IPS-20b (cell line): ENCODE measurements around the gene MAPK7.

Source experiments
- H3K27ac ChIP-seq: one replicate; pipeline ENCODE4 v1.5.1; 2013; ENCODE audit warnings: low read length
- H3K27me3 ChIP-seq: 2 replicates; pipeline ENCODE4 v1.6.1; 2013; ENCODE audit warnings: mild to moderate bottlenecking, low read length, inconsistent platforms; ENCODE audit not compliant: insufficient read depth
- H3K36me3 ChIP-seq: 2 replicates; pipeline ENCODE4 v1.6.1; 2013; ENCODE audit warnings: low read depth, mild to moderate bottlenecking, inconsistent platforms, low read length, moderate library complexity; ENCODE audit not compliant: insufficient read depth
- H3K4me1 ChIP-seq: 2 replicates; pipeline ENCODE4 v1.6.1; 2013; ENCODE audit warnings: mild to moderate bottlenecking, control low read depth, inconsistent platforms, low read length, moderate library complexity; ENCODE audit not compliant: insufficient read depth
- H3K4me3 ChIP-seq: 2 replicates; pipeline ENCODE4 v1.5.1; 2013; ENCODE audit warnings: mild to moderate bottlenecking, low read length, inconsistent platforms
- H3K9ac ChIP-seq: 2 replicates; pipeline ENCODE4 v1.6.1; 2013; ENCODE audit warnings: low read depth, mild to moderate bottlenecking, inconsistent platforms, low read length, moderate library complexity
- H3K9me3 ChIP-seq: 2 replicates; pipeline ENCODE4 v1.6.1; 2013; ENCODE audit warnings: mild to moderate bottlenecking, low read depth, low read length, inconsistent platforms; ENCODE audit not compliant: insufficient read depth

Gene MAPK7

GRCh38 chr17:19365833-19366636 is 12.3 kb upstream of the MAPK7 start:
- H3K36me3 ChIP-seq: no peaks in the 10 kb centered on the region
- no peak overlapping the region for H3K9ac ChIP-seq
- H3K9me3 ChIP-seq: no peaks in the 10 kb centered on the region
- H3K27me3 ChIP-seq: no peaks in the 10 kb centered on the region
- H3K27ac ChIP-seq: no peak overlapping the region
- H3K4me3 ChIP-seq: no peak overlapping the region
- 0 out of 2 replicates have a peak, but pooled peaks cover 2% of the 10 kb centered on the region for H3K4me1 ChIP-seq

DNA sequence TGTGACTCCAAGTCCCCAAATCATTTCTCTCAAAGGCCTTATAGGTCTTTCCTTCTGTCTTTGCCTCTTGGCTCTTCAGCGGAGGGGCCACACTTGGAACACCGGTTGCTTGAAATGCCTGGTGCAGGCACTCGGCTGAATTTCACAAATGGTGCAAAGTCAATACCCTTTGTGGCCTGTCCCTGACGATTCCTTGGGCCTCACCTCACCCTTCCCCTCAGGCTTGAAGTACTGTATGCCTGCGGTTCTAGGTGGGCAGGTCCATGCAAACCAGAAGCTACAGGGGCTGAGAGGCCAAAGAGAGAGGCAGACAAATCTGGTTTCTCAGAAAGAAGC is 11.7 kb upstream of the MAPK7 start:
- Histone ChIP-seq H3K27ac (no peak overlapping the region), H3K9ac (no peak overlapping the region), H3K27me3 (no peaks in the 10 kb centered on the region), H3K9me3 (no peaks in the 10 kb centered on the region), H3K36me3 (no peaks in the 10 kb centered on the region), H3K4me3 (no peak overlapping the region), H3K4me1 (0 out of 2 replicates have a peak, but pooled peaks cover 2% of the 10 kb centered on the region)

DNA sequence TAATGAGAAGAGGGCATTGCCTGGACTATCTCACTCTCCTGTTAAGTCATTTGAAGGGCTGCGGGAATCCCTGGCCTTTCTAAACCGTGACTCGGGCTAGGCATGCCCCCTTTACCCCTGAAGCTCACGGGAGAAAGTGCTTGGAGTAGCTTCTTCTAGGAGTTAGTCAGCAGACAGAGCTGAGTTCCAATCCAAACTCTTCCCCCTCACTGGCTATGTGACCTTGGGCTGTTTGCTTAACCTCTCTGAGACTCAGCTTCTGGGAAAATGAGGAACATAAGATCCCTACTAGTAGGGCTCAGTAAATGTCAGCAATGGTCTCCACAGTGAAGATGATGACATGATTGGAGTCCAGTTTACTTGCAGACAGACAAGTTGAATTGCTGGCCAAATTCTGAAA is 10.1 kb upstream of the MAPK7 start:
- H3K4me1 ChIP-seq: 0 out of 2 replicates have a peak, but pooled peaks cover 1% of the 10 kb centered on the region
- H3K27ac ChIP-seq: no peak overlapping the region
- no peaks in the 10 kb centered on the region for H3K27me3 ChIP-seq
- H3K36me3 ChIP-seq: no peaks in the 10 kb centered on the region
- no peak overlapping the region for H3K4me3 ChIP-seq
- H3K9ac ChIP-seq: no peak overlapping the region
- no peaks in the 10 kb centered on the region for H3K9me3 ChIP-seq

DNA sequence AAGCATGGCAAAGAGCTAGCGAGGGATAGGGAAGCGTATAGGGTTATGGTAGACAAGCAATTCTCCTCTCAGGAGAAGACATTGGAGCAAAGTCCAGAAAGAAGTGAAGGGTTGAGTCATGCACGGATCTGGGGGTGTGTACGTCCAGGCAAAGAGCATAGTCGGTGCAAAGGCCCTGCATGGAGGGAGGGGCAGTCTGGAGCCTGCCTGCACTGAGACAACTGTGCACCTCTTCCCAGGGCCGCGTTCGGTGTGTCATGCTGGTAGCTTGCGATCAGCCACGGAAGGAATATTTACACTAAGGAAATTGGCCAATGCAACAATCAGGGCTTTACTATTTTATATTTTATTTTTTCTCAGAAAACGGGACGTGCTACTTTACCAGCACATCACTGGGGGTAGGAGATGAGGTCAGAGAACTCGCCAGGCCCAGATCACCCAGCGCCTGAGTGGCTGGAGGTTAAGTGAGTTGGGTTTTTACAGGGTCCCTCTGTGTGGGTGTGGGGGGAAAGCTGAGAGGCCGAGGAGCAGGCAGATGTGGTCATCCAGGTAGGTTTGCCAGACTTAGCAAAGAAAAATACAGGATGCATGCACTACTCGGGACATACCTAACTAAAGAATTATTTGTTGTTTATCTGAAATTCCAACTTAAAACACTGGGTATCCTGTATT is 9.1 kb upstream of the MAPK7 start:
- no peaks in the 10 kb centered on the region for H3K9me3 ChIP-seq
- no peak overlapping the region for H3K9ac ChIP-seq
- no peaks in the 10 kb centered on the region for H3K36me3 ChIP-seq
- H3K4me1 ChIP-seq: no peaks in the 10 kb centered on the region
- no peak overlapping the region for H3K4me3 ChIP-seq
- H3K27me3 ChIP-seq: no peaks in the 10 kb centered on the region
- H3K27ac ChIP-seq: no peak overlapping the region

- Histone ChIP-seq H3K9ac (no peak overlapping the region), H3K9me3 (no peaks in the 10 kb centered on the region), H3K36me3 (no peaks in the 10 kb centered on the region), H3K4me3 (no peak overlapping the region), H3K4me1 (no peaks in the 10 kb centered on the region), H3K27ac (no peak overlapping the region), H3K27me3 (no peaks in the 10 kb centered on the region)
Observed at GRCh38 chr17:19369846-19370492, 8.3 kb upstream of the MAPK7 start.

GRCh38 chr17:19370493-19370960 is 7.8 kb upstream of the MAPK7 start:
- no peak overlapping the region for H3K27ac ChIP-seq
- H3K4me1 ChIP-seq: no peaks in the 10 kb centered on the region
- H3K27me3 ChIP-seq: no peaks in the 10 kb centered on the region
- no peaks in the 10 kb centered on the region for H3K36me3 ChIP-seq
- no peak overlapping the region for H3K4me3 ChIP-seq
- no peaks in the 10 kb centered on the region for H3K9me3 ChIP-seq
- H3K9ac ChIP-seq: no peak overlapping the region

- H3K27me3 ChIP-seq: no peaks in the 10 kb centered on the region
- H3K9ac ChIP-seq: no peak overlapping the region
- no peak overlapping the region for H3K27ac ChIP-seq
- H3K4me1 ChIP-seq: no peaks in the 10 kb centered on the region
- no peaks in the 10 kb centered on the region for H3K9me3 ChIP-seq
- H3K36me3 ChIP-seq: no peaks in the 10 kb centered on the region
- H3K4me3 ChIP-seq: no peak overlapping the region
Observed at GRCh38 chr17:19371259-19372010, 6.9 kb upstream of the MAPK7 start.

DNA sequence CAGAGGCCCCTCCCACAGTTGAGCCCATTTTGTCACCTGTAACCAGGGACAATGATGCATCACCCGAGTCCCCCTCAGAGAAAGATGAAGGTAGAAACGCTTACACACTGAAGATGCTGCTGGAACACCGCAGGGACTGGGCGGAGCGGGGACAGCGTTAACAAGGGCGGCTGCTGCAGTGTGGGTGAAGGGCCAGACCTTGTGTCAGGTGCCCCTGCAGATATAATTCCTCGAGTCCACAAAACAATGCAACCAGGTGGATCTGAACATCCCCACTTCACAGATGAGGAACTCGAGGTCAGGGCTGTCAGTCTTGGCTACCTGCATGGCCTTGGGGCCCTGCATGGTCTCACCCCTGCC is 6.3 kb upstream of the MAPK7 start:
- no peak overlapping the region for H3K27ac ChIP-seq
- no peak overlapping the region for H3K9ac ChIP-seq
- no peaks in the 10 kb centered on the region for H3K9me3 ChIP-seq
- H3K4me3 ChIP-seq: no peak overlapping the region
- H3K36me3 ChIP-seq: no peaks in the 10 kb centered on the region
- H3K27me3 ChIP-seq: no peaks in the 10 kb centered on the region
- no peaks in the 10 kb centered on the region; the same call in 1 of the 2 replicates for H3K4me1 ChIP-seq

DNA sequence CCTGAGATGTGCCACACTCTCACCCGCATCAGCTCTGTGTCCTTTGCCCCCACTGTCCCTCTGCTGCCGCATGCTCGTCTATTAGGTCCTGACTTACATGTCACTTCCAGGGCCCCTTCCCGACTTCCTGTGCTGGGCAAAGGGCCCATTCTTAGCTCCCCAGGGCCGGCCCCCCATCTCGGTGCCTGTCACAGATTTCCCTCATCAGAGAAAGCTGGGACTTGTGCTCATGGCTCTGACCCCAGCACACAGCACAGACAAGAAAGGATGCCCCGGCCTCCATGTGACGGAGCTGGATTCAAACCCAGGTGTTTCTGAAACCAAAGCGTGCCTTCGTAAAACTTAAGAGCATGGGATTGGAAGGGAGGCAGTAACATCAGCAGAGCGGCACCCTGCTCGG is 5.9 kb upstream of the MAPK7 start:
- no peaks in the 10 kb centered on the region; the same call in 1 of the 2 replicates for H3K4me1 ChIP-seq
- H3K4me3 ChIP-seq: no peak overlapping the region
- no peak overlapping the region for H3K9ac ChIP-seq

GRCh38 chr17:19372866-19373504 is 5.3 kb upstream of the MAPK7 start:
- Histone ChIP-seq H3K4me3 (no peak overlapping the region), H3K9ac (no peak overlapping the region), H3K27ac (no peak overlapping the region), H3K36me3 (no peaks in the 10 kb centered on the region), H3K4me1 (no peaks in the 10 kb centered on the region; the same call in 1 of the 2 replicates), H3K9me3 (no peaks in the 10 kb centered on the region), H3K27me3 (no peaks in the 10 kb centered on the region)

More for the DNA sequence above, 5.9 kb upstream of the MAPK7 start:
- Histone ChIP-seq H3K27ac (no peak overlapping the region), H3K36me3 (no peaks in the 10 kb centered on the region), H3K9me3 (no peaks in the 10 kb centered on the region), H3K27me3 (no peaks in the 10 kb centered on the region)

DNA sequence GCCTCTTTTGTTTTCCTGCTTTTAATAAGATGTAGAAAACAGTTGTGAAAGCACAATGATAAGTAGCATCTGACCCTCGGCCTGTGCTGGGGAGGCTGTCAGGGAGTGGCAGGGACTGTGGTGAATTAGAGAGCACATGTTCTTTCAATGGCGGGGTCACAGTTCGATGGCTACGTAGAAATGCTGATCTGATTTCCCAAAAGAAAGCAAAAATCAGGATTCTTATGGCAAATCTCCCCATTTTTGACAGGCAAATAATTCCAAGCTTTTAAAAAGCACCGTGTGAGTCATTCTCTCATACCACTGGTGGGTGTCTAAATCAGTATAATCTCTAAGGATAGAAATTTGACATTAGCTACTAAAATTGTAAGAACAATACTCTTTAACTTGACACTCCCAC is 4.2 kb upstream of the MAPK7 start:
- Histone ChIP-seq H3K27ac (no peak overlapping the region), H3K36me3 (no peaks in the 10 kb centered on the region), H3K4me1 (no peaks in the 10 kb centered on the region; the same call in 1 of the 2 replicates), H3K4me3 (no peak overlapping the region), H3K9me3 (no peaks in the 10 kb centered on the region), H3K27me3 (no peaks in the 10 kb centered on the region), H3K9ac (no peak overlapping the region)
